Metanephros (tissue), 1 donor: ENCODE data around the gene TMEM255B. TPM values are rescaled to one million over a fixed set of nuclear protein-coding genes. Genes with fewer than 3 reads are reported as not detected.

ENCODE experiments used
- total RNA-seq: library from RNA; depleted of rRNA; stranded (reverse); fragments of >200 nt; gene quantifications from one replicate; pipeline ENCODE4 v1.2.3, GENCODE V29; 2014

The TMEM255B gene
- total RNA-seq: 5.5 TPM

GRCh38 chr13:113758651-113759524, at the start of gene TMEM255B:
TMEM255B (plus strand) TSS chr13:113759226; CDS start chr13:113759270, 44 bp downstream.

DNA sequence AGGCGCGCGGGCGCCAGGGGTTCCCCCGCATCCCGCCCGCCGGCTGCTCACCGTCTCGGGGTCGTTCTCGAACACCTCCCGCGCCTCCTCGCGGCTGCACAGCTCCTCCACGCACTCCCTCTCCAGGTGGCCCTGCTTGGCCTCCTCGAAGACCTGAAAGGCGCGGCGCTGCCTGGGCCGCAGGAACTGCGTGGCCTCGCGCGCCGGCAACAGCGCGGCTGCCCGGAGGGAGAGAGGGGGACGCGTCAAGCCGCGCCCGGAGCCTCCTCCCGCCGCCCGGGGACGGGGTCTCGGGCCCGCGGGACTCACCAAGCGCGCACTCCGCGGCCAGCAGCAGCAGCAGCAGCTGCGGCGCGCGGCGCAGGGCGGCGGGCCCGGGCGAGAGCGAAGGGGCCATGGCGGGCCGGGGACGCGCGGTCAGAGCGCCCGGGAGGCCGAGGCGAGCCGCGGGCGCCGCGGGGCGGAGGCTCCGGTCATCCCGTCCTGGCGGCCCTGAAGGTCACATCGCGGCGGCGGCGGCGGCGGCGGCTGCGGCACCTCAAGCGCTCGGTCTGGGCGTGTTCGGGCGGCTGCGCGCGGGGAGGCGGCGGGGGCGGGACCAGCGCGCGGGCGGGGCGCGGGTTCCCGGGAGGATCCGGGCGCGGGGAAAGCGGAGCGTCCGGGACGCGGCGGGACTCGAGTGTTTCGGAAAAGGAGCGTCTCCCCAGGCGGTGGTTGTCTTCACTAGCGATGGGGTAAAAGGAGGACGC, 104.7 kb downstream of the TMEM255B start, which contains the start of gene GAS6:
GAS6 (minus strand) TSS at position 553 of the 749 bp plus-strand sequence; CDS start at position 397, 156 bp downstream.

Other genes starting within 250 kb of the TMEM255B start
- gene TFDP1, start 174.5 kb upstream of the TMEM255B start, total RNA-seq: 51.3 TPM
- 0.41 TPM for gene ATP4B, start 101.0 kb upstream of the TMEM255B start, total RNA-seq
- gene GRK1, start 92.0 kb upstream of the TMEM255B start, total RNA-seq: not detected
- gene GAS6, start 104.8 kb downstream of the TMEM255B start, total RNA-seq: 54.1 TPM
- gene C13orf46, start 214.8 kb downstream of the TMEM255B start, total RNA-seq: 0.18 TPM